WTC11 (cell line): ENCODE results near the gene PRICKLE1. TPM values are rescaled to one million over a fixed set of nuclear protein-coding genes. Genes with fewer than 3 reads are reported as not detected.

Experiments
- ATAC-seq: fragments of 200-7000 bp; cut with Tn5 transposase; 2 replicates; pipeline ENCODE4 v1.10.0; 2021; ENCODE audit warnings: mild to moderate bottlenecking, moderate library complexity
- CTCF ChIA-PET: fragments of 300-600 bp; sonication (Branson Sonifier 250); formaldehyde crosslinking; loops from one replicate; lab custom pipeline; 2021; ENCODE audit warnings: antibody characterized with exemption; lab: Charles Lee
- POLR2A ChIA-PET: fragments of 350-600 bp; sonication (Branson Sonifier 250); formaldehyde crosslinking; loops from one replicate; lab custom pipeline; 2021; ENCODE audit warnings: antibody characterized with exemption; lab: Charles Lee
- DNase-seq: peaks from one replicate; pipeline ENCODE4 v3.0.0; 2021; ENCODE audit warnings: low spot score
- H3K27ac Mint-ChIP-seq: 2 replicates; pipeline ENCODE4 v1.8.0; 2021; ENCODE audit warnings: mixed read lengths
- H3K27me3 Mint-ChIP-seq: 2 replicates; pipeline ENCODE4 v1.8.0; 2021; ENCODE audit warnings: low read depth, mild to moderate bottlenecking, moderate library complexity, mixed read lengths
- H3K36me3 Mint-ChIP-seq: 2 replicates; pipeline ENCODE4 v1.8.0; 2021; ENCODE audit warnings: mixed read lengths
- H3K4me1 Mint-ChIP-seq: 2 replicates; pipeline ENCODE4 v1.8.0; 2022; ENCODE audit warnings: mixed read lengths
- H3K4me3 Mint-ChIP-seq: 2 replicates; pipeline ENCODE4 v1.8.0; 2021; ENCODE audit warnings: mild to moderate bottlenecking, moderate library complexity, mixed read lengths
- H3K9me3 Mint-ChIP-seq: 2 replicates; pipeline ENCODE4 v1.8.0; 2021; ENCODE audit warnings: mixed read lengths
- AR ChIP-seq: fragments of 250-450 bp; sonication (Bioruptor Pico); IDR thresholded peaks from 2 replicates; pipeline ENCODE4 v1.9.0; 2021; ENCODE audit warnings: mild to moderate bottlenecking
- ARID4B ChIP-seq: sonication (generic); formaldehyde crosslinking; IDR thresholded peaks from 2 replicates; pipeline ENCODE4 v1.8.0; 2023; ENCODE audit warnings: missing genetic modification reagents, mild to moderate bottlenecking, borderline replicate concordance
- ELF4 ChIP-seq: sonication (generic); formaldehyde crosslinking; IDR thresholded peaks from 2 replicates; pipeline ENCODE4 v1.8.1; 2022; ENCODE audit warnings: low read depth, mild to moderate bottlenecking, moderate library complexity, missing genetic modification reagents
- ERG ChIP-seq: fragments of 250-450 bp; sonication (Bioruptor Pico); IDR thresholded peaks from 2 replicates; pipeline ENCODE4 v1.8.0; 2021; ENCODE audit warnings: mild to moderate bottlenecking
- ETV6 ChIP-seq: sonication (generic); formaldehyde crosslinking; IDR thresholded peaks from 2 replicates; pipeline ENCODE4 v1.8.1; 2022; ENCODE audit warnings: mild to moderate bottlenecking, missing genetic modification reagents
- MLX ChIP-seq: sonication (generic); formaldehyde crosslinking; IDR thresholded peaks from 2 replicates; pipeline ENCODE4 v1.8.1; 2023; ENCODE audit warnings: mild to moderate bottlenecking, missing genetic modification reagents, moderate library complexity
- MXD4 ChIP-seq: fragments of 250-450 bp; sonication (Bioruptor Pico); IDR thresholded peaks from 2 replicates; pipeline ENCODE4 v1.8.0; 2021; ENCODE audit warnings: mild to moderate bottlenecking, moderate library complexity, borderline replicate concordance
- PREB ChIP-seq: sonication (generic); formaldehyde crosslinking; IDR thresholded peaks from 2 replicates; pipeline ENCODE4 v1.8.1; 2022; ENCODE audit warnings: mild to moderate bottlenecking, missing genetic modification reagents, moderate library complexity, borderline replicate concordance
- PRRX2 ChIP-seq: fragments of 250-450 bp; sonication (Bioruptor Pico); IDR thresholded peaks from 2 replicates; pipeline ENCODE4 v1.8.0; 2021; ENCODE audit warnings: mild to moderate bottlenecking
- USF1 ChIP-seq: sonication (generic); formaldehyde crosslinking; IDR thresholded peaks from 2 replicates; pipeline ENCODE4 v1.8.0; 2022; ENCODE audit warnings: mild to moderate bottlenecking, missing genetic modification reagents
- ZBTB43 ChIP-seq: sonication (generic); formaldehyde crosslinking; IDR thresholded peaks from 2 replicates; pipeline ENCODE4 v1.8.1; 2023; ENCODE audit warnings: mild to moderate bottlenecking, missing genetic modification reagents
- total RNA-seq: library from RNA; stranded (reverse); gene quantifications from 3 replicates; pipeline ENCODE4 v1.2.3, GENCODE V29; 2021

PRICKLE1 gene
- total RNA-seq, 1 experiment from 2014 or later = 11.7 TPM

GRCh38 chr12:42498549-42499247, 90.8 kb downstream of the PRICKLE1 start (continued):
- TF ChIP-seq ARID4B = no peak
- TF ChIP-seq, all 79 proteins: peak for 0

GRCh38 chr12:42496886-42497285, 92.7 kb downstream of the PRICKLE1 start:
- TF ChIP-seq MXD4 (CRISPR knock-in tag) = no peak
- no peak for TF ChIP-seq USF1 (CRISPR knock-in tag)
- TF ChIP-seq PRRX2 (CRISPR knock-in tag) = no peak
- TF ChIP-seq ETV6 = no peak
- TF ChIP-seq PREB (CRISPR knock-in tag) = no peak
- no peak for TF ChIP-seq MLX (CRISPR knock-in tag)
- TF ChIP-seq ZBTB43 (CRISPR knock-in tag) = no peak
- no peak for TF ChIP-seq AR (CRISPR knock-in tag)
- ATAC-seq = no peak
- H3K4me1 Mint-ChIP-seq = no peaks in the 10 kb centered on the region
- no peak overlapping the region for H3K27ac Mint-ChIP-seq
- no peak for DNase-seq
- ChIA-PET POLR2A (no interaction called here), CTCF (interaction anchor here (2.3 kb wide), 1 partner anchor 14 kb away, joined by 6 read pairs; no protein-coding TSS in a partner anchor)
- peaks cover 6% of the 10 kb centered on the region for H3K27me3 Mint-ChIP-seq
- no peak overlapping the region for H3K4me3 Mint-ChIP-seq
- H3K36me3 Mint-ChIP-seq = no peaks in the 10 kb centered on the region
- no peaks in the 10 kb centered on the region for H3K9me3 Mint-ChIP-seq

GRCh38 chr12:42495244-42495643, 94.3 kb downstream of the PRICKLE1 start:
- no peak overlapping the region for H3K4me3 Mint-ChIP-seq
- ChIA-PET CTCF (interaction anchor here (0.7 to 2.3 kb wide), 3 partner anchors 12 to 88 kb away, joined by 3 to 6 read pairs (median 4); no protein-coding TSS in a partner anchor), POLR2A (no interaction called here)
- H3K9me3 Mint-ChIP-seq = no peaks in the 10 kb centered on the region
- ATAC-seq = no peak
- no peaks in the 10 kb centered on the region for H3K36me3 Mint-ChIP-seq
- peaks cover 10% of the 10 kb centered on the region for H3K27me3 Mint-ChIP-seq
- 0 out of 2 replicates have a peak, but pooled peaks cover 3% of the 10 kb centered on the region for H3K4me1 Mint-ChIP-seq
- H3K27ac Mint-ChIP-seq = no peak overlapping the region
- no peak for TF ChIP-seq ELF4
- TF ChIP-seq ERG (CRISPR knock-in tag) = no peak
- TF ChIP-seq, all 79 proteins: peak for 0
- DNase-seq = no peak
